ENCODE data around the gene SIK2.
"Not testable (repeated sequence)": the region's sequence is repeated elsewhere in the genome, so short reads cannot be mapped to it uniquely, and the experiment has no call there.

SIK2 gene

GRCh38 chr11:111623527-111624030 lies 21.3 kb downstream of the SIK2 start:
- no peak for DNase-seq (ENCODE audit: extremely low read depth in 1 of 2, low read depth in 1 of 2)

DNA sequence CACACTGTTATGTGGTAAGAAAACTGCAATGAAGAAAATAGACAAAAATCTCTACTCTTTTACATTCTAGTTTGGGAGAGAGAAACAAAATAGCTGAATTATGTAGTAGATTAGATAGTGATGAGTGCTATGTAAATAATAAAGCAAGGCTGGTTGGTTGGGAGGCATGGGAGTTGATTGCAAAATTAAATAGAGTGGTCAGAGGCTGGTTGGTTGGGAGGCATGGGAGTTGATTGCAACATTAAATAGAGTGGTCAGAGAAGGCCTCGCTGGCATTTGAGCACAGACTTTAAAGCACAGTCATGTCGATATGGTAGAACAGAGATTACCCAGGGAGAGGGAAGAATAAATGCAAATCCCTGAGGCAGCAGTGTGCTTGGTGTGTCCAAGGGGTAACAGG lies 22.4 kb downstream of the SIK2 start:
- no peak for DNase-seq (ENCODE audit: extremely low read depth in 1 of 2, low read depth in 1 of 2)

DNA sequence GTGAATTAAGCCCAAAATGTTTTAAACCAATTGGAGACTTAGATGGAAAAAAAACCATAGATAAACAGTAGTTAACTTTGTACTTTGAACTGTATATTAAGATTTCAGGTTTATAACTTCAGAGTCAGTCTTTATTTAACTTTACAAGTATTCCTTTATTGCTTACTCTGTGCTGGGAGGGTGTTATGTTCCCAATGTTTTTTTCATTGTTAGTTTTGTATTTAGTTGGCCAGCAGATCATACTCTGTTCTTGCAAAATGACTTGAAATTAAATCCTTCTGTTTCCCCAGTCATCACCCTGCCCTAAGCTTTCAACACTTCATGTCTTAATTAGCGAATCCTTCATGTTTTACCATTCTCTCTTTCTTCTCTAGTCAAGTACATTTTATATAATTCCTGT lies 25.3 kb downstream of the SIK2 start:
- DNase-seq (ENCODE audit: extremely low read depth in 1 of 2, low read depth in 1 of 2) = no peak

DNA sequence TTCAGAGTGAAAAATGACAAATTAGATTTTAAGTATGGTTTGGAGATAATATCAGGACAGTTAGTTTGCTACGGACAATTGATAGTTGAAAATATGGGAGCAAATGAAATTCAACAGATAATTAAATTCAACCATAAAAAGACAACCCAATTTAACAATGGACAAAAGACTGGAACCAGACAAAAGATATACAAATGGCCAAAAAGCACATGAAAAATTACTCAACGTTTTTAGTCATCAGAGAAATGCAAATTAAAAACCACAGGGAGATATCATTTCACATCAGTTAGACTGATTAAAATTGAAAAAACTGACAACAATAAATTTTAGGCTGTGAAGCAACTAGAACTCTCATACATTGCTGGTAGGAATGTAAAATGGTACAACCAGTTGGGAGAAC lies 27.2 kb downstream of the SIK2 start:
- no peak for DNase-seq (ENCODE audit: extremely low read depth in 1 of 2, low read depth in 1 of 2)

DNA sequence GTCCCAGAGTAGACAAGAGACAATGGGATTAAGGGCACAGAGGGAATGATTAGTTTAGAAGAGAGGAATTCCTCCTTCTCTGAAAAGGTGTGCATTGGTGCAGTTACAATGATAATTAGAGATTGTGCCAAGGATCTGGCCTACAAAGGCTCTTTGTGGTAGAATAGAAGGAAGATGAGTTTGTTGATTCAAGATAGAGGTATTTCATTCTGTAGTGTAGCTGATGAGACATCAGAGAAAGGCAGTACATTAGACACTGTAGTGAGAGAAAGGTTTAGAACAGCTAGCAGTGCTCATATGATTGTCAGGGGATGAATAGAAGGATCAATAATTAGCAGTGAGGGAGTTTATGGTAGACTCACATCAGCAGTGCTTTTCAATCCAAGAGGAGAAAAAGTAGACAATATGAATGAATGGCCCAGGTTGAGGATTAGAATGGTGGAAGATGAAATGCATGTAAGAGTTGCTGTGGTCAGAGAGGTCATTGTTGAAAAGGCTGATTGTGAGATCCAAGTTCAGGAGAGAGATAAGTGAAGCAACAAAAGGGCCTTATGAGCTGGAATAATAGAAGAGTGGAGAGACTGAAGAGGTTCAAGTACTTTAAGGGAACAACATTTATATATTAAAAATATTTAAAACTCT lies 28.9 kb downstream of the SIK2 start:
- no peak for DNase-seq (ENCODE audit: extremely low read depth in 1 of 2, low read depth in 1 of 2)

GRCh38 chr11:111631666-111632039 lies 29.4 kb downstream of the SIK2 start:
- no peak for DNase-seq (ENCODE audit: extremely low read depth in 1 of 2, low read depth in 1 of 2)

- DNase-seq (ENCODE audit: extremely low read depth in 1 of 2, low read depth in 1 of 2) = no peak
These were observed 30.4 kb downstream of the SIK2 start for GRCh38 chr11:111632516-111633220.

DNA sequence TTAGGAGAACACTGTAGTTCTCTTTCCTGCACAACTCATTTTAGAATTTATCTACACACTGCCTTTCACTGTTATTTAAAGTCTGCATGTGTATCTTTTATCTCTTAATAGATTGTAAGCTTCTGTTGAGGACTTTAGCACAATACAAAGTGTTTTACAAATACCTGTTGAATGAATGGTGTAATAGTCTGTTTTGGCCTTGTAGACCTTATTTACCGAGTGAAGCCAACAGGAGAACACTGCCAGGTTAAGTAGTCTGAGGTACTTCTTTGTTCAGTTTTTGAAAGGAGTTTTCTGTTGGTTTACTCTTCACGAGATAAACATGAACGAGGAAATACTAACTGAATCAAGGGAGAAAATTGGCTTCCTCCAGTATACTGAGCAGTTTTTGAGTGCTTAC lies 31.0 kb downstream of the SIK2 start:
- no peak for DNase-seq (ENCODE audit: extremely low read depth in 1 of 2, low read depth in 1 of 2)

- DNase-seq (ENCODE audit: extremely low read depth in 1 of 2, low read depth in 1 of 2) = no peak
These were observed 31.6 kb downstream of the SIK2 start for GRCh38 chr11:111633756-111634362.

GRCh38 chr11:111634981-111635705 lies 32.9 kb downstream of the SIK2 start:
- DNase-seq (ENCODE audit: extremely low read depth in 1 of 2, low read depth in 1 of 2) = no peak

DNA sequence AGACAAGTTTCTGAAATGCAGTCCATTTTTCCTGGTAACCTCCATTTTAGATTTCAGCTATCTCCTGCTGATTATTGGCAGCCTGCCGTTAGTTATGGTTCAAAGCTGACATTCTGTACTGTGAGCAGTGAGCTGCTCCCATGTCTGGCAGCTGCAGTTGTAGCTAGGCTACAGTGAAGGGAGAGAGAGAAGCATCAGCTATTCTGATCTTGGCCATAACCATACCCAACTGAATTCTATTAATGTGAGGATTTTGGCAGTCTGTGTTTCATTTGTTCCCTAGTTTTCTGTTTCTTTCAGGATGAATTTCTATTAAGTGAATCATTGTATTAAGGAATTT lies 33.4 kb downstream of the SIK2 start:
- no peak for DNase-seq (ENCODE audit: extremely low read depth in 1 of 2, low read depth in 1 of 2)

DNA sequence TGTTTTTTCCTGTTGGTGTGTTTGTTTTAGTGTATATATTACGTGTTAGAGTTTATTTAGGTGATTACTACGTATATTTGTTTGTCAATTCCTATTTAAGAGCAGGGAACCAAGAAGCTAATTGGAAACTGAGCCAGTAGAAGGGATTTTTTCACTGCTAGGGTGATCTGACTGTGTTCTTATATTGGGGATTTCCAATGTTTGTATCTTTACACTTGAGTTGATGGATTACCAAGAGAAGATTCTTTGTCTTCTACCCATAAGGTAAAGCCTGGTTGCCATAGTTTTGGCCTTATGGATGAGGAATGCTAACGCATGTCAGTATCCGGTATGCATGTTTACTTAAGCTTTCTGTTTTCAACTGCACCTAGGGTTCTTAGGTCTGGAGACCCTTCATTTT lies 35.6 kb downstream of the SIK2 start:
- no peak for DNase-seq (ENCODE audit: extremely low read depth in 1 of 2, low read depth in 1 of 2)

DNA sequence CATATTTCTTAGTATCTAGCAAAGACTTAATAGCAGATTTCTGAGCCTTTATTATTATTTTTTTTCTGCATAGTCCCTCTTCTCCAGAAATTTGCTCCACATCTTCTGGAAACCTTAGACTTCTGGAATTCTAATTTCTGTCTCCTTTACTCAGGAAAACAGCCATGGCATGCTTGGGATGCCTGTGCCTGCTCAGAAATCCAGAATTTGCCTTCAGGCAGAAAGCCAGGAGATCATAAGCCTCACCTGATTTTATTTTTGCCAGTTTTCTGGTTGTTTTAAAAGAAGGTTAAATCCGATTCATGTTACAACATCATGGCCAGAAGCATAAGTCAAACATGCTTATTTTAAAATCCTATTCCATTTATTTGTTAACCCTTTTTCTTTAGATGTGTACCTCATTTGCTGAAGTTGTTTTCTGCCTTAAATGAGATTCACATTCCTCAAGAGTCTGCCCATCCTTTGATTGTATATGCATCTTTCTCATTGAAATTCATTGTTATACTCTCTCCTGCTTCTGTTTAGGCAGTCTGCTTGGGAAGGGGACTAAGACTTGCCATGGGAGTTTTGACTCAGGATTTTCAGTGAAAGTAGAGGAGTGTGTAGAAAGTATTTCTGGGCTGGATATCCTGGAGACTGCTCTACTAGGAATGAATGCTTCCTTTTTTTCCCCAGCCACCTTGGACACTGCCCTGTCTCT lies 37.1 kb downstream of the SIK2 start:
- DNase-seq (ENCODE audit: extremely low read depth in 1 of 2, low read depth in 1 of 2) = no peak

GRCh38 chr11:111641339-111642015 lies 39.2 kb downstream of the SIK2 start:
- DNase-seq (ENCODE audit: extremely low read depth in 1 of 2, low read depth in 1 of 2) = no peak

GRCh38 chr11:111642542-111642941 lies 40.3 kb downstream of the SIK2 start:
- no peak for DNase-seq (ENCODE audit: extremely low read depth in 1 of 2, low read depth in 1 of 2)

GRCh38 chr11:111644922-111645321 lies 42.7 kb downstream of the SIK2 start:
- no peak for DNase-seq (ENCODE audit: extremely low read depth in 1 of 2, low read depth in 1 of 2)

GRCh38 chr11:111645657-111646316 lies 43.5 kb downstream of the SIK2 start:
- DNase-seq (ENCODE audit: extremely low read depth in 1 of 2, low read depth in 1 of 2) = no peak

DNA sequence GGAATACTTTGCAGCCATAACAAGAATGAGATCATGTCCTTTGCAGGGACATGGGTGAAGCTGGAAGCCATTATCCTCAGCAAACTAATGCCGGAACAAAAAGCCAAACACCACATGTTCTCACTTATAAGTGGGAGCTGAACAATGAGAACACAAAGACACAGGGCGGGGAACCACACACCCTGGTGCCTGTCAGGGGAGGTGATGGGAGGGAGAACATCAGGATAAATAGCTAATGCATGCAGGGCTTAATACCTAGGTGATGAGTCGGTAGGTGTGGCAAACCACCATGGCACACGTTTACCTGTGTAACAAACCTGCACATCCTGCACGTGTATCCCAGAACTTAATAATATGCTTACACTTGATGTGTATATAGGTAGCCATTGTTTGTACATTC lies 49.1 kb downstream of the SIK2 start:
- DNase-seq (ENCODE audit: extremely low read depth in 1 of 2, low read depth in 1 of 2) = not testable (repeated sequence)

DNA sequence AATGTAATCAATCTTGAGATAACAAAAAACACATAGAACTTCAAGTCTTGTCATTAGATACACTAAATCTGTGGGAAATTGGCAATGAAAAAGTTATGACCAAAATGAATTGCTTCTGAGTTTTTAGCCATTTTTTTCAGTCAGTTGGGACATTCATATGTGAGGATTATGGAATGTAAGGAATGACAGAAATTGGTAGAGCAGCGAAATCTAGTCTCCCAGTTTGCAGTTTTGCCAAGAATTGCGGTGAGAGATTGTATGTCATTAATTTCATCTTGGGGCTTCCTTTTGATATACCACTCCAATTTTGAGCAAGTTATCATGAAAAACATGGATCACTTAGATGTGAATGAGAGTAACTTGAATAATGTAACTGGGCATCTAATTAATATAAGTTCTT lies 49.9 kb downstream of the SIK2 start:
- no peak for DNase-seq (ENCODE audit: extremely low read depth in 1 of 2, low read depth in 1 of 2)

DNA sequence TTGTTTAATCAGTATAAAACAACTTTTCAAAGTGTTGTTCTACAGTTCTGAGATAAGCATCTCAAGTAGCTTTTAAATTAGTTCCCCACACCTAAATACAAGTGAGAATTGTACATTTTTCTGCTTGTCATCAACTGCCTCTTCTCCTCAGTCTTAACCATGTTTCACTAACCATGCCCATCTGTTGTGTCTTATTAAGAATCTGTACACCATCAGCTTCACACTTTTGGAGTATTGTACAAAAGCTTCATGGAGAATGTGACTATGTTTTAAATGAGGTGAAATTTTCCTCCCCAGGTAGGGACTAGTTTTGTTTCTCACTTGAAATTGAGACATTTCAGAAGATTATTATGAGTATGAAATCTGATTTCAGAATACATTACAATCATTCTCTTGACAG lies 52.4 kb downstream of the SIK2 start:
- no peak for DNase-seq (ENCODE audit: extremely low read depth in 1 of 2, low read depth in 1 of 2)
